Measurements from ENCODE around the gene SGK1.
"Not testable (repeated sequence)": the region's sequence is repeated elsewhere in the genome, so short reads cannot be mapped to it uniquely, and the experiment has no call there.

GRCh38 chr6:134181726-134182125 lies 136.2 kb downstream of the SGK1 start:
- TF ChIP-seq BCL11A (tag by site-specific recombination; IDR thresholded peaks at IDR 0.05; ENCODE audit: low read depth); CTCF (tag by site-specific recombination; IDR thresholded peaks at IDR 0.05); REST (tag by site-specific recombination; IDR thresholded peaks at IDR 0.05); ZNF18 (tag by site-specific recombination; IDR thresholded peaks at IDR 0.05); ZNF239 (tag by site-specific recombination; IDR thresholded peaks at IDR 0.05); WT1 (tag by site-specific recombination; IDR thresholded peaks at IDR 0.05): not testable (repeated sequence)

All from HEK293 (cell line).